ENCODE data around the gene KCNF1.

- no peak for TF ChIP-seq CTCF (IDR thresholded peaks at IDR 0.05)
- TF ChIP-seq POLR2A (IDR thresholded peaks at IDR 0.05) = no peak
Measured at GRCh38 chr2:10932345-10933151, 20.8 kb downstream of the KCNF1 start.

Measured in esophagus squamous epithelium (tissue), 4 donors.